ENCODE measurements around the gene ZNF837. TPM values are rescaled to one million over a fixed set of nuclear protein-coding genes. Genes with fewer than 3 reads are reported as not detected.
A peak's percentile ranks its signal among the peaks of the same experiment; 100 is the strongest.

Gene ZNF837
- total and polyA plus RNA-seq, 2 of the 4 experiments (the other 2 are of a cell fraction): 0.54 to 1.2 TPM

DNA sequence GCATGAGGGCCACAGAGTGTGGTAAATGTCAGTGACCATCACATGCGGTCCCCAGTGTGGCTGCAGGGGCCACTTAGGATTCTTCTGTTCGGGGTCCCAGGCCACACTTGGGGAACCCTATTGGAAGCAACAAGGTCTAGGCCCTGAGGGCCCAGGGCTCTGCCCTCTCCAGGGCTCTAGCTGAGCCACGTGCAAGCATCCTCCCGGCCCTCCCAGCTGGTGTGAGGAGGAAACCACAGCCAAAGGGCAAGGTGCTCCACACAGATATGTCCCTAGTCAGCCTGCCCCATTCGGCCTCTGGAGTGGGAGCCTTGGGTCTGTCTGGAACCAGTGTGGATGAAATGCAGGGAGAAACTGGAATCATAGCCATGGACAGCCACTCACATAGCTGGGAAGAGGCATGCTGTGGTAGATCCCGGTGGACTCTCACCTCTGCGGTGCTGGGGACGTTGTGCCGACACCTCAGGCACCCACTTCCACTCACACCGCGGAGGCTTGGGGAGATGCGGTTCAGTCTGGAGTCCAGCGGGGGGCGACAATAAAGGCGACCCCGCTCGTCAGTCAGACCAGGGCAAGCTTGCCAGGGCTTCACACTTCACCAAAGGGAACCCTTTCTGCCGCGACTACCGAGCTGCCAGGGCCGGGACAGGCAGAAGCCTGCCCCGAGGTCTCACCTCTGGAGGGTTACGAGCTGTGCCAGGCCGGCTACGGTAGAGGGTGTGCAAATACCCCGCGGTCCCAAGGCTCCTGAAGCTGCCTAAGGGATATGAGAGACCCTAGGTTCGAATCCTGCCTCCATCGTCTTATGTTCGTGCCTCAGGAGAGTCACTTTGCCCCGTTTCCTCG lies 14.0 kb downstream of the ZNF837 start:
- H2BK120ac ChIP-seq (ENCODE audit: low read depth, low read length): no peak overlapping the region
- intact Hi-C loops (cut with micrococcal nuclease): no loop called here
- in situ Hi-C loops (cut with MboI; ENCODE audit: low sequenced_read_pairs): no loop called here
- ChIA-PET CTCF (no interaction called here), POLR2A (ENCODE audit: unreplicated experiment) (no interaction called here)
- H3K9me3 ChIP-seq (ENCODE audit: control insufficient read depth, insufficient read depth, low read length): peaks cover 3% of the 10 kb centered on the region; the same call in 1 of the 2 replicates
- no peak overlapping the region for H3K4ac ChIP-seq (ENCODE audit: low read depth, low read length)
- H2BK20ac ChIP-seq (ENCODE audit: low read depth, low read length): no peak overlapping the region
- peaks cover 2% of the 10 kb centered on the region for H3K4me1 ChIP-seq (ENCODE audit: control insufficient read depth, insufficient read depth, low read length)
- no peak overlapping the region for H3K14ac ChIP-seq (replicated peaks; ENCODE audit: low read depth, low read length)
- no peaks in the 10 kb centered on the region for H3K27me3 ChIP-seq (ENCODE audit: control insufficient read depth, insufficient read depth, low read length)
- H4K8ac ChIP-seq (ENCODE audit: low read depth in 2 of 2, low read length in 2 of 2): no peak overlapping the region
- H3K9ac ChIP-seq (ENCODE audit: low read depth, low read length): no peak overlapping the region
- H3K23ac ChIP-seq (ENCODE audit: low read depth, low read length): no peak overlapping the region
- no peak overlapping the region for H3K4me3 ChIP-seq (ENCODE audit: insufficient read depth, low read depth, low read length)
- H3K27ac ChIP-seq (ENCODE audit: insufficient read depth, low read length): no peak overlapping the region
- no peak overlapping the region for H4K91ac ChIP-seq (ENCODE audit: insufficient read depth, low read depth, low read length)
- TF ChIP-seq MAZ (IDR thresholded peaks at IDR 0.05; ENCODE audit: borderline replicate concordance, low read depth, low read length): no peak
- no peak for TF ChIP-seq SMC3 (IDR thresholded peaks at IDR 0.05; ENCODE audit: low read depth, low read length)
- TF ChIP-seq, protein P1, sequence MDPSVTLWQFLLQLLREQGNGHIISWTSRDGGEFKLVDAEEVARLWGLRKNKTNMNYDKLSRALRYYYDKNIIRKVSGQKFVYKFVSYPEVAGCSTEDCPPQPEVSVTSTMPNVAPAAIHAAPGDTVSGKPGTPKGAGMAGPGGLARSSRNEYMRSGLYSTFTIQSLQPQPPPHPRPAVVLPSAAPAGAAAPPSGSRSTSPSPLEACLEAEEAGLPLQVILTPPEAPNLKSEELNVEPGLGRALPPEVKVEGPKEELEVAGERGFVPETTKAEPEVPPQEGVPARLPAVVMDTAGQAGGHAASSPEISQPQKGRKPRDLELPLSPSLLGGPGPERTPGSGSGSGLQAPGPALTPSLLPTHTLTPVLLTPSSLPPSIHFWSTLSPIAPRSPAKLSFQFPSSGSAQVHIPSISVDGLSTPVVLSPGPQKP (IDR thresholded peaks at IDR 0.05; ENCODE audit: borderline replicate concordance, low read depth, low read length): no peak
- no peak for TF ChIP-seq MAFK (IDR thresholded peaks at IDR 0.05; ENCODE audit: low read depth, low read length)
- TF ChIP-seq, protein P2, sequence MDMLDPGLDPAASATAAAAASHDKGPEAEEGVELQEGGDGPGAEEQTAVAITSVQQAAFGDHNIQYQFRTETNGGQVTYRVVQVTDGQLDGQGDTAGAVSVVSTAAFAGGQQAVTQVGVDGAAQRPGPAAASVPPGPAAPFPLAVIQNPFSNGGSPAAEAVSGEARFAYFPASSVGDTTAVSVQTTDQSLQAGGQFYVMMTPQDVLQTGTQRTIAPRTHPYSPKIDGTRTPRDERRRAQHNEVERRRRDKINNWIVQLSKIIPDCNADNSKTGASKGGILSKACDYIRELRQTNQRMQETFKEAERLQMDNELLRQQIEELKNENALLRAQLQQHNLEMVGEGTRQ (IDR thresholded peaks at IDR 0.05; ENCODE audit: low read depth, low read length): no peak
- TF ChIP-seq RCOR1 (IDR thresholded peaks at IDR 0.05; ENCODE audit: insufficient replicate concordance, low read length): no peak
- TF ChIP-seq RFX5 (IDR thresholded peaks at IDR 0.05; ENCODE audit: low read depth, low read length): no peak
- no peak for TF ChIP-seq CEBPB (IDR thresholded peaks at IDR 0.05; ENCODE audit: low read depth, low read length)
- no peak for TF ChIP-seq NFE2L2 (IDR thresholded peaks at IDR 0.05; ENCODE audit: low read depth, low read length)
- H3K36me3 ChIP-seq (ENCODE audit: control insufficient read depth, insufficient read depth, low read length): no peaks in the 10 kb centered on the region
- 86% methylated on average over 8 of the region's 32 CpGs; no CpG with 5 or more reads in 1 of the 2 experiments for WGBS, 2 experiments (ENCODE audit: extremely low coverage in 2 of 2, insufficient read length in 1 of 2)
- ATAC-seq (ENCODE audit: low read depth) (no peak), DNase-seq (no peak)
- BruUV-seq (replicated peaks): no TSS peak
- no peak overlapping the region for H4K5ac ChIP-seq (ENCODE audit: low read depth, low read length)
- no peak overlapping the region for H3K18ac ChIP-seq (ENCODE audit: low read depth, low read length)
- H2AK5ac ChIP-seq (ENCODE audit: low read depth, low read length): no peak overlapping the region
- H3K79me1 ChIP-seq (ENCODE audit: low read depth in 1 of 2, low read length in 2 of 2): peaks cover 0 to 1% of the 10 kb centered on the region in 2 experiments; a peak in 1 of 4 replicates
- H2AFZ ChIP-seq (replicated peaks; ENCODE audit: low read length, poor library complexity): no peak overlapping the region
- H3K4me2 ChIP-seq (ENCODE audit: low read depth, low read length): no peak overlapping the region
- H4K20me1 ChIP-seq (ENCODE audit: insufficient read depth, low read length): no peaks in the 10 kb centered on the region
- H2BK5ac ChIP-seq (ENCODE audit: low read depth, low read length, poor library complexity, severe bottlenecking): no peak overlapping the region
- H2BK15ac ChIP-seq (ENCODE audit: low read depth, low read length): no peak overlapping the region
- peaks cover 2% of the 10 kb centered on the region; the same call in 1 of the 2 replicates for H3K9me1 ChIP-seq (ENCODE audit: insufficient read depth, low read length)
- dilution Hi-C loops (cut with HindIII; ENCODE audit: low sequenced_read_pairs, unreplicated experiment): no loop called here
- H3K56ac ChIP-seq (ENCODE audit: extremely low read depth, insufficient read depth, low read length): no peak overlapping the region
- H2AK9ac ChIP-seq (replicated peaks; ENCODE audit: low read depth, low read length, poor library complexity): peak overlapping the region; percentile 16

All from IMR-90 (cell line).